Erythroblast (primary cell): ENCODE results near the gene CAPSL.

ENCODE experiments used
- GATA1 ChIP-seq: IDR thresholded peaks from 2 replicates; pipeline ENCODE4 v1.6.1; 2011; ENCODE audit warnings: low read depth, mild to moderate bottlenecking, control low read depth, low read length, moderate library complexity
- POLR2A ChIP-seq: IDR thresholded peaks from 2 replicates; pipeline ENCODE4 v1.6.1; 2011; ENCODE audit warnings: mild to moderate bottlenecking, low read length

DNA sequence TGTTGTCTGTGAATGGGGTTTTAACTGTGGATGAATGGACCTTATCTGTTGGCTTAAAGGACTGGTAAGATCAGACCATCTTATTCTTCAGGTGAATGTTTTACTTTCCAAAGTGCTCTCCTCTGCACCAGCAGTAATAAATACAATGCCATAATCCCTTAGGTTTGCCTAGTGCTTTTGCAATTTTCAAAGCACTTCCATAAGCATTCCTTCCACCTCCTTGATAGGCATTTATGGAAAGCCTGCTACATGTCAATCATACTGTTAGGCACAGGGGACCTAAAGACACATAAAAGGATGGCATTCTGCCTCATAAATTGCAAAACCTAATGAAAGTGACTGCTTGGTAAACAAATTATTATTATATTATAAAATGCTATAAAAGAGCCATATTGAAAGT lies 60.3 kb downstream of the CAPSL start:
- no peak for TF ChIP-seq POLR2A
- TF ChIP-seq GATA1, result no peak
